Measurements from ENCODE around the gene SOX30. TPM values are rescaled to one million over a fixed set of nuclear protein-coding genes. Genes with fewer than 3 reads are reported as not detected.

SOX30 gene
- total RNA-seq, 1 donor from 2014 or later = 0.11 TPM

- intact Hi-C loops (cut with micrococcal nuclease) = no loop called here
Observed at GRCh38 chr5:157665467-157666070, 13.3 kb upstream of the SOX30 start.

GRCh38 chr5:157659868-157660660 is 7.8 kb upstream of the SOX30 start:
- intact Hi-C loops (cut with micrococcal nuclease) = no loop called here

- intact Hi-C loops (cut with micrococcal nuclease) = no loop called here
Observed at GRCh38 chr5:157658893-157659292, 6.7 kb upstream of the SOX30 start.

- intact Hi-C loops (cut with micrococcal nuclease) = no loop called here
Observed at GRCh38 chr5:157657516-157657915, 5.3 kb upstream of the SOX30 start.

- intact Hi-C loops (cut with micrococcal nuclease) = loop anchor here (2.0 to 5.0 kb wide), 2 partner anchors 49 to 66 kb away; no protein-coding TSS in a partner anchor
Observed at GRCh38 chr5:157651623-157652376, 438 bp downstream of the SOX30 start.

- intact Hi-C loops (cut with micrococcal nuclease) = loop anchor here (2.0 to 5.0 kb wide), 2 partner anchors 48 to 66 kb away; no protein-coding TSS in a partner anchor
Observed at GRCh38 chr5:157650991-157651611, 1.1 kb downstream of the SOX30 start.

- intact Hi-C loops (cut with micrococcal nuclease) = no loop called here
Observed at GRCh38 chr5:157649101-157649500, 3.1 kb downstream of the SOX30 start.

- intact Hi-C loops (cut with micrococcal nuclease) = no loop called here
Observed at GRCh38 chr5:157648275-157648990, 3.8 kb downstream of the SOX30 start.

GRCh38 chr5:157640406-157641066 is 11.7 kb downstream of the SOX30 start:
- intact Hi-C loops (cut with micrococcal nuclease) = no loop called here

- intact Hi-C loops (cut with micrococcal nuclease) = no loop called here
Observed at GRCh38 chr5:157630341-157630740, 21.9 kb downstream of the SOX30 start.

- intact Hi-C loops (cut with micrococcal nuclease) = no loop called here
Observed at GRCh38 chr5:157626831-157627230, 25.4 kb downstream of the SOX30 start.

- intact Hi-C loops (cut with micrococcal nuclease) = no loop called here
Observed at GRCh38 chr5:157624144-157624543, 28.1 kb downstream of the SOX30 start.

GRCh38 chr5:157620776-157621175 is 31.5 kb downstream of the SOX30 start:
- intact Hi-C loops (cut with micrococcal nuclease) = no loop called here

- intact Hi-C loops (cut with micrococcal nuclease) = no loop called here
Observed at GRCh38 chr5:157618191-157618765, 34.0 kb downstream of the SOX30 start.

GRCh38 chr5:157616785-157617184 is 35.5 kb downstream of the SOX30 start:
- intact Hi-C loops (cut with micrococcal nuclease) = no loop called here

GRCh38 chr5:157613385-157614245 is 38.6 kb downstream of the SOX30 start:
- intact Hi-C loops (cut with micrococcal nuclease) = no loop called here

- intact Hi-C loops (cut with micrococcal nuclease) = no loop called here
Observed at GRCh38 chr5:157612581-157612980, 39.7 kb downstream of the SOX30 start.

- intact Hi-C loops (cut with micrococcal nuclease) = no loop called here
Observed at GRCh38 chr5:157611571-157612476, 40.4 kb downstream of the SOX30 start.
